CD4-positive, alpha-beta T cell treated with Interleukin-2 at 100 ng/mL for 4 hours (primary cell): ENCODE measurements around the gene ANO3.

Experiments used
- DNase-seq: peaks from one replicate; pipeline ENCODE4 v3.0.0-alpha.2; 2020; ENCODE audit warnings: low spot score

The ANO3 gene

DNA sequence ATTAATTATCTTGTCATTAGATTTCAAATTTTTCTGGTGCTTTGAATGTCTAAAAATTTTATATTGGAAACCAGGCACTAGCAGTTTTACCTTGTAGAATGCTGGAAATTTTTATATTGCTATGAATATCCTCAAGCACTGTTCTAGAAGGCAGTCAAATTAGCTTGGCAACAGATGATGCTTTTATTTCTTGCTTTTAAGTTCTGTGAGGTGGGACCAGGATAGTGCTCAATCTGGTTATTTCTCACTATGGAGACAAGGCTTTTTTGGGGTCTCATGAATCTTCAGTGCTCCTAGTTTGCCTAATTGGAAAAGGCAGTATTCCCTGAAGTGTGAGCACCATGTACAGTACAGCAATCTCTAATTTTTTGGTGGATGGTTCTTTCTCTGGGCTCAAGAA lies 27.1 kb downstream of the ANO3 start:
- no peak for DNase-seq

DNA sequence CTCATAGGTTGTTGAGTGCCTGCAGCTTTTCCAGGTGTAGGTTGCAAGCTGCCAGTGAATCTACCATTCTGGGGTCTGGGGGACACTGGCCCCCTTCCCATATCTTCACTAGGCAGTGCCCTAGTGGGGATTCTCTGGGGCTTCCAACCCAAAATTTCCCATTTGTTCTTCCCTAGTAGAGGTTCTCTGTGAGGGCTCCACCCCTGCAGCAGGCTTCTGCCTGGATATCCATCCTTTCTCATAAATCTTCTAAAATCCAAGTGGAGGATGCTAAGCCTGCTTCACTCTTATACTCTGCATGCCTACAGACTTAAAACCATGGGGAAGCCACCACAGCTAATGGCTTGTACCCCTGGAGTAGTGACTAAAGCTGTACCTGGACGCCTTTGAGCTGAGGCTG lies 33.4 kb downstream of the ANO3 start:
- no peak for DNase-seq

DNA sequence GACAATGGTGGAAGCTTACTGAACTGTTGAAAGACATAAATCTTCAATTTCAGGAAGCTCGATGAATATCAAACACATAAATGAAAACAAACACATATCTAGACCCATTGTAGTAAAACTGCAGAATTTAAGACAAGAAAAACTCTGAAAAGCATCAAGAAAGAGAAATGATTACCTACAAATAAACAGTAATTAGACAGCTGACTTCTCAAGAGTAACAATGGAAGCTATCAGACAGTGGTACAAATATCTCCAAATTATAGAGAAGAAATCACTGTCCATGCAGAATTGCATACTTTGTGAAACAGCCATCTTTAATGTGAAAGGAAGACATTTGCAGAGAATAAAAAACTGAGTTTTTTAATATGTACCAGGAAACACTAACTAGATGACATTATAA lies 45.7 kb downstream of the ANO3 start:
- no peak for DNase-seq

DNA sequence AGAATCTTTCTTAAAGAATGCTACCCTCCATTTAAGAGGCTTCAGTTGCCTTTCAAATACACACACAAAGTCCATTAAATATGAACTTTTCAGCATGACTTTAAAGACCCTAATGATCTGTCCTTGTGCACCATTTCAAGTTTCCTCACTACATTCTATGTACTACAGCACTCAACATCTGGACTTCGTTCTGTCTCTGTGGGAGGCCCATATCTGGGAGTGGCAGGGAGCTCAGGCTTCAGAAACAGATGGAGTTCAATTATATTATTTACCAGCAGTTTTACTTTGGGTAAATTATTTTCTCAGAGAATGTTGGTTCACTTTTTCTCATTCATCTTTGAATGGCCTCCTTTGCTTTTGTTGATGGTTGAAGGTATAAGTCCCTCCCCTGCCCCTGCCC lies 67.4 kb downstream of the ANO3 start:
- DNase-seq: no peak

DNA sequence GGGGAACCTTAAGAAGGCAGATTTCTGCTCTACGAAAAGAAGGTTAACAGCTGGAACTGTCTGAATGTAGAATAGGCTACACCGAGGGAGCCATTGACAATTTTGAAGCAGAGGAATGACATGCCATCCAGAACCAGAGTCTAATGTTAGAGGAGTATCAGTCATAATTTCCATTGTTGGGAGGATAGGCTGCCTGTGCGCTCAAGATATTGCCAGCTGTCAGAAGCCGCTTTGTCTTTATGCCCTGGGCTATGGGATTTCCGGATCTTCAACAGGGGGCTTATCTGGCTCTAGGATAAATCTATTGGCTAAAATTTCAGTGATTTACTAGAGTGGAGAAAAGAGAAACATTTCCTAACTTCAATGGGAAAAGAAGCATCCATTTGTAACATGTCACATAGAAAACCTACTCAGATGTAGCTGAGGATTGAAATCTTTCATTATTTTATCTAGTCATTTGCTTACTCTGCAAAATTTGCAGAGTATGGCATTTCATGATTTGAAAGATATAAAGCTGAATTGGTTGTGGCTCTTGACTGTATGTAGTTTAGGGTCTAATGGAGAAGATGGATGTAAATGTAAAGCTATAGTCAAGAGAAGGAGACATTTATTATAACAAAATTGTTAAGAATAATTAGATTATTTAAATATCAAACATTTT lies 78.9 kb downstream of the ANO3 start:
- DNase-seq: no peak

DNA sequence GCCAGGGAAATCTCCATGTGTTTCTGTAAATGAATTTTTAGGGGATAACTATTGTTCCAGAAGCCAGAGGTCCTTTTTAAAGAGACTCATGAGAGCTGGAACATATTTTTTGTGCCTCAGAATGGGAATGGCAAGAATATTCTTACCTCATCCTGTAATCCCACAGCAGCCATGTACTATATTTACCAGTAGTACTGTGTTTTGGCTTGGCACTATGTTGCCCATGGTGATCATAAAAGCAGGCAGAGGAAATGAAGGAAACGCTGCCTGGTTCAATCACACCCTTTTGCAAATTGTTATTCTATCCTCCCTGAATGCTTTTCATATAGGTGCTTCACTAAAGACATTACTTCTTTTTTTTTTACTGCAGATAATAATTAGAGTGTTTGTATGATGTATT lies 81.0 kb downstream of the ANO3 start:
- no peak for DNase-seq

DNA sequence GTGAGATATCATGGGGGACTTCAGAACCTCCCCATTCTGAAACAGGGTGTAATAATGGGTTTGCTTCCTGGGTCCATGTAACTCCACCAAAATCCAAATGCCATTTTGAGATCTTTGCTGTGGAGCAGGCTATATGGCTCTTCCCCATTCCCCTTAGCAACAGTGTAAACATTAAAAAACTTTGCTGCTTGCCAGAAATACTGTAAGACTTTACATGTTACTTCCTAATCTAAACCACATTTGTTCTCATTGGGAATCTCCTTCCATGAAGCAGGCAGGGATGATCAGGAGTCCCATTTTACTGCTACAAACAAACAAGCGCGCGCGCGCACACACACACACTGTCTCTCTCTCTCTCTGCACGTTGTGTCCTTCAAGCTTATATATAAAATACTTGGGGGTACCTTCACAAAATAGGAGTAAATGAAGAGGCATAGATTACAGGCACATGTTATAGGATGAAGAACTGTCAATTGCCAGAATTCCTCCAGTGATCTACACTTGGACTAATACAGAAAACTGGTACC lies 86.5 kb downstream of the ANO3 start:
- DNase-seq: no peak

DNA sequence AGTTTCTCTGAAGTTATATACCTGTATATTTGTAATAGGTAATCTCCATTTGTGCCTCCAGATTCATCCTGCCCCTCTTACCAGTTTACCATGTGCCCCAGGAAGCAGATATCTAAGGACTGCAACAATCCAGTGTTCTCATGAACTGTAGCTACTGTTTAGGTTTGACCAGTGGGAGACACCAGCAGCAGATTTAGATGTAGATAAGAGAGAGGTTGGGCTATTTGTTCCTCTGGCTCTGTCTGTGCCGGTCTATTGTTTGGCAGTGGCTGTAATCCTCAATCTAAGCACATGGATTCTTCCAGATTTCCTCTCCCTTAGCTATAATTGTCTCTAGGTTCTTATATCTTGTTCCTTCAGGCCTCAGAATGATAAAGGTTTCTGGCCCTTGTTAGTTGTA lies 88.4 kb downstream of the ANO3 start:
- DNase-seq: no peak

DNA sequence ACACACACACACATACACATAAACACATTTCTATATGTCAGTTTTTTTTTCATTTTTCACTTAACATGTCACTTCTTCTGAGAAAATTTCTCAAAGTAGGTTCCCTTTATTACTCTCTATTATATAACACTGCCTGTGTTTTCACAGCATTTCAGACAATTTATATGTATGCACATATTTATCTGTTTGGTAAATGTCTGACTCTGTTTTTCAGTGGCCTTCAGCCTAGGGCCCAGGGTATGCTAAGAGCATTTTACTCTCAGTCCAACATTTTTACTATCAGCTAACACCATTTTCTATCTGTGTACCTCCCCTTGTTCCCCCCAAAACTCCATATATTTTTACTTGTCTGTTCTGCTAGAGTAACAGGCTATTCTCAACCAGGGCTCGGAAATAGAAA lies 92.3 kb downstream of the ANO3 start:
- DNase-seq: no peak

DNA sequence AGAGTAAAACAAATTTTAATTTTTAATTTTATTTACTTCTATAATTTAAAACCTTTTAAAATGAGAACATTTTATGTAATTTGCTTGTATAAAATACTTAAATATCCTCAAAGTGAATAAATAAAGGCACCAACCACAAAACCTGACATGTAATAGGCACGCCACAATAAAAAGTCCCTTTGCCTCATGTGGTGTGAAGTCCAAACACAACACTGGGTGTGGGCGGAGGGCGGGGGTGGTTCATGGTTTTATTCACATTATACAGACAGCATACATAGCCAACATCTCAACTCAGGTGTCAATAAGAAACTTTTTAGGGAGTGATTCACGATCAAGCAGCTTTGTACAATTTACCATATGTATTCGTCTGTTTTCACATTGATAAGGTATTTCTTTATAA lies 107.9 kb downstream of the ANO3 start:
- no peak for DNase-seq

DNA sequence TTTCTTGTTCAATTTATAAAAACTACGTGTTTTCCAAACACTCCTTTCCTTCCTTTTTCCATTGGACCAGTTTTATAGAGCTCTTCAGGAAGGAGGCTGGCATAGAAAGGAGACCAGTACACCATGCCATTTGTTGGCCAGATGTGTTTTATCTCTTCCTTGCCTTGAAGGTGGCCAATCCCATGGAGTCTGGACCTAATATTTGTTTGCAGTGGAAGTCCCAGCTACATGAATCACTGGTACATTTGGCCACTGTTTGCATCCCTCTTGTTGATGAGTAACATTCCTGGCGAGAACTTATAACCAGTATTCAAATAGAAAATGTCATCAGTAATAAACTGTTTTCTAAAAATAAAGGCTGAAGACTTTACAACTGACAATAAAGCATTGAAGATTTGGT lies 110.2 kb downstream of the ANO3 start:
- DNase-seq: no peak

DNA sequence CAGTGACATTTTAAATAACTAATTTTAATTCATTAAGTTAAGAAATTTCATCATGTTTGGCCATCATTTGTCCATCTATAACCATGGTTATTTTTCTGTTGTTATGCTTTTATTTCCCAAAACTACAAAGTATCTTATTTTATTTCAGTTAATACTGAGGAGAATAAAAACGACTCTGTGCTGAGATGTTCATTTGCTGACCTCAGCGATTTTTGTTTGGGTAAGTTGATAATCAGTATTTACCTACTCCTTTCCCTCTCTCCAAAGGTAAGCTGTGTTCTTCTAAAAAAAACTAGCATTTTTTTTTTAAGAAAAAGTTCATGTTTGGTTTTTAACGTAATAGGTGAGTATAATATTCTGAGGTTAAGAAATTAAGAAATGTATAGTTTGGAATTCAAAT lies 111.7 kb downstream of the ANO3 start:
- DNase-seq: no peak

DNA sequence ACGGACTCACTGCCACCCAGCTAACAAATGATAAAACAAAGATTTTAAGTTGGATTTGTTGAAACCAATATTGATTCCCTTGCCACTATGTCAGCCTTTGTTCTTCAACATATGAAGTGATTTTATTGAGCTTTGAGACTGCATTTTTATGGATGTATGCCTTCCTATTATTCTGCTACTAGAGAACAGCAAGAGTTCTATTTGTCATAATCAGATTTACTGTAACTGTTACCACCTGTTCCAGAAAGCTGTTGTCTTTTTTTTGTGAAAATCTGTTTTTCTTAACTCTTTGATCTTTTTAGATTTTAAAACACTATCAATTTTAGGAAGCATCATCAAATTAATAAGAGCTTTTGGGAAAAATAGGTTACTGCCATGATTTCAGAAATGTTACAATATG lies 125.7 kb downstream of the ANO3 start:
- DNase-seq: no peak

DNA sequence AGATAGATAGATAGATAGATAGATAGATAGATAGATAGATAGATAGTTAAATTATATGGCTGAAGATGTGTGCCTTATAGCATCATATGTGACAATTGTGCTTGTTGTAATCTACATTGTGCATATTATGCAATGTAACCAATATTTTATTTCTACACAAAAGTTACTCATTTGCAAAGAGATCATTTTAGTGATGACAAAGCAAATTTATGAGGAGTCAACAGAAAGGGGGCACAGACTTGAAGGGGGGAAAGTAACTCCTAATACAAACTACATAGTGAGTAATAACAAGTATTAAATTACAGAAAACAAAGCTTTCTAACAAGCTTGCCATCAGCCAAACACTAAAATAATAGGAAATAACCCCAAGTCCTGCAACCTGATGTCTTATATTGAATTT lies 133.3 kb downstream of the ANO3 start:
- DNase-seq: no peak

DNA sequence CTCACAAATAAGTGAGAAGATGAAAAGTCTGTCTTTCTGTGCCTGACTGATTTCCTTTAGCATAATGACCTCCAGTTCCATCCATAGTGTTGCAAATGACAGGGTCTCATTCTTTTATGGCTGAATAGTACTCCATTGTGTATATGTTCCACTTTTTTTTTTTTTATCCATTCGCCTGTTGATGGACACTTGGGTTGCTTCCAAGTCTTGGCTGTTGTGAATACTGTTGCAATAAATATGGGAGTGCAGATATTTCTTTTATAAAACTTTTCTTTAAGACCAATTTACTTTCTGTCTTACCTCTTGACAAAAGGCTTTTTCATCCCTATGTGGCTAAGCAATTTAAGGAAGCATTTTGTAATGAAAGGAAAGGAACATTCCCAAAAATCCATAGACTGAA lies 135.6 kb downstream of the ANO3 start:
- DNase-seq: no peak

DNA sequence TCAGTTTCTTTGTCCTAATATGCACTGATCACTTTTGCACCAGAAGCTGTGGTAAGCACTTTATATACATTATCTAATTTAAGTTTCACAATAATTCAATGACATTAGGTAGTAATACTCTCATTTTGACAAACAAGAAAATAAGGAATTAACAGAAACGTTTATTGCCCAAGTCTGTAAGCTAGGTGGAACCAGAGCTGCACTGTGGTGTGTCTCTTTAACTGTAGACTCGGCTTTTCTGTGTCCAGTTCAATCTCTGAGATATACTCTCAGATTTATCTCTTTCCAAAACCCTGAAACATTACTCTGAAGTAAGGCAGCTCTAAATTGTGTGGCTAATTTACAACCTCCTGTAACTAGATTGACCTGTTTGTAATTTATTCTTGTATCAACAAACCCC lies 139.1 kb downstream of the ANO3 start:
- no peak for DNase-seq

DNA sequence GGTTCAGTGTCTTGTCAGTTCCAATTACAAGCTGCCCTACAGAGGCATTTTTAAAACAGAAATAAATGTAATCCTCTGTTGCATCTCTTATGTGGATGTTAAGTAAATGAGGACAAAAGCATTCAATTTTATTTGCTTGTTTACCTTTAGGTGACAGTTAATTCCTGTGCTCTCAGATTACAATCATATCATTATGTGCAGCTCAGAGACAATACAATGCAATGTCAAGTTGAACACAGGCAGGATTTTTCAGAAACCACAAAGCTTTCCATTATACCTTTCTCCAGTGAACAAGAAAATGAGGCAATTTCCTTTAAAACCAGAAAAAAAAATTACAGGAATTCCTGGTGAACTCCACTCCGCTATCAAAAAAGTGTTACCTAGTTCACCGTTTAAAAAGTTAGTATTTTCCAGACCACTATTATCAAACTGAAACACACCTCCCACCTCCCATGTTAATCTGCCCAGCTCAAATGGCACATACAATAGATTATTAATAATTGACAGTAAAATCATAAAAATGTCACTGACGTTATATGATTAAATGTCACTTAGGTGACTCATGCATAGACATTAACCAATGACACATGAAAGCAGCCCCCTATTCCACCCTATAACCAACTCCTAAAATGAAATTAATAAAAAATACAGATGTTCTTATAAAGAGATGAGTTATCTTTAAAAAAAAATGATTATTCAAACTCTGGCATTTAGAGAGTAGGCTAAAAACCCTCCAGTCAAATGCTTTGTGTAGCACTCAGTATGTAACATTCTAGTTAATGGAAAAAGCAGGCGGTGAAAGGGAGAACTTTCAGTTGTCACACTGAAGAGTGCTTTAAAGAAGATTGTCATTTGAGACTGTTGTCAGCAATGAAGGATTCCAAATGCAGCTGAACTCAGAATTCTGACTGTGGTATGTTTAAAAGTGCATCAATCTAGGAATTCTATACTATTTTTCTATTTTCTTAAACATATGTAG lies 141.6 kb downstream of the ANO3 start:
- no peak for DNase-seq

DNA sequence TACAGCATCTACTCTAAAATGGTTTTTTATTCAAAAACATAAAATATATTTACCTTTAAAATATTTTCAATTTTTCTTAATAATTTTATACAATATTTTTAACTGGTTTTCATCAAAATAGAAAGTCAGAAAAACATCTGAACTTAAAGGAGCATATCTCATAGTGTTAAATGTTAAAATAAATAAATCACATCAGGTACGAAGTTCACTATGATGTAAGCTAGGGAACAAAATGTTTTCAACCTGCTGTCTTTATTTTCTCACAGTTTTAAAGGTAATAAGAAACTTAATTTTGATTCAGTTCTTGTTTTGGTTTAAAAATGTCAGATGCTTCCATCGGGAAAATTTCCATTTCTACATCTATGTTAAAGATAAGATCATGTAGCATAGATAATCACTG lies 142.5 kb downstream of the ANO3 start:
- DNase-seq: no peak

DNA sequence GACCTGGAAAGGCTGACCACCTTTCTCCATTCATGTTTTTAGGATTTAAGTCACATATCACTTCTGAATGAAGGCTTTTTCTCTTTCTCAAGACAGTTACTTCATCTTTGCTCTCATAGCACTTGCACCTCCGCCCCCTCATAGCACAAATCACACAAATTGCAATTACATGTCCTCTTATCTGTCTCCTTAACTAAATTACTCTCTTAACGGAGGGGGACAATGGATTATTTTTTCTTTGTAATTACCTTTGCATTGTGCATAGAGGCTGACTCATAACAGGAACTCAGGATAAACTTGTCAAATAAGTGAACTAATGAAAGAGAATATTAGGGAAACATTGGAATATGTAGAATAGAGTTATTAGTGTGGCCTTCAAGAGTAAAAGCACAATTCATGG lies 145.5 kb downstream of the ANO3 start:
- no peak for DNase-seq

DNA sequence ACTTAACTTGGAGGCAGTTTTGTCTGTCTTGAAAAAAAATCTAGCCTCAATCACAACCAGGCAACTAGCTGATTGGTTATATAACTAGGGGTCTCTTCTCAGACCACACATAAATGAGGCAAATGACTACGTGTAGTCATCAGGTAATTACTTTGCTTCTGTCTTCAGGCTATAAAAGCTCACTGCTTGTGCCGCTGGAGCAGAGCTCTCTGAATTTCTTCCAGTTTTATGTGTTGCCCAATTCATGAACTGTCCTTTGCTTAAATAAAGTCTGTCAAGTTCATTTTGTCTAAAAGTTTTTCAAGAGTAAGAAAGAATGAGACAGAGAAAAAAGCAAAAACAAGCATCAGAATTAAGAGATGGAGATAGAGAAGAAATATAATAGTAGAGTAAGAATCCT lies 146.8 kb downstream of the ANO3 start:
- DNase-seq: no peak

DNA sequence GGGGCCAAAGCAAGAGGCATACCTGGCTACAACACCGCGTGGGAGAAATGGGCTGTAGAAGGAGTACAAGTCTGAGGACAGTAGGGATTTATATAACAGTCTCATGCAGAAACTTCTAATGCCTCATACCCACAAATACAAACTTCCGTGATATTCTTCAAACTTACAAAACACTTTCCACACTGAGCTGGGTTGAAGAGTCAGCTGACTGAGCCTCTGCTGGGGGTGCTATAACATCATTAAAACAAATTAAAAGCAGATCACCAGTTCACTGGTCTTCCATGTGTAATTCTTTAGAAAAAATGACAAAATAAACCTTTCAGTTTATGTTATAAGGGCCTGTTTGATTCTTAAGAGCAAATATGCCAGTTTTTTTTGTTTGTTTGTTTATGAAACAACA lies 148.1 kb downstream of the ANO3 start:
- DNase-seq: no peak

DNA sequence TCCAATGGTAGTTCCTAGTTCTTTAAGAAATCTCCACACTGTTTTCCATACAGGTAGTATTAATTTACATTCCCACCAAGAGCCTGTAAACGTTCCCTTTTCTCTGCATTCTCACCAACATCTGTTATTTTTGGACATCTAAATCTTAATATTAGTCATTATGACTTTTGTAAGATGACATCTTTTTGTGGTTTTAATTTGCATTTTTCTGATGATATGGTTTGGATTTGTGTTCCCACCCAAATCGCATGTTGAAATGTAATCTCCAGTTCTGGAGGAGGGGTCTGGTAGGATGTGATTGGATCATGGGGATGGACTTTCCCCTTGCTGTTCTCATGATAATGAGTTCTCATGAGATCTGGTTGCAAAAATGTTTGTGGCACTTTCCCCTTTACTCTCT lies 151.2 kb downstream of the ANO3 start:
- DNase-seq: no peak

DNA sequence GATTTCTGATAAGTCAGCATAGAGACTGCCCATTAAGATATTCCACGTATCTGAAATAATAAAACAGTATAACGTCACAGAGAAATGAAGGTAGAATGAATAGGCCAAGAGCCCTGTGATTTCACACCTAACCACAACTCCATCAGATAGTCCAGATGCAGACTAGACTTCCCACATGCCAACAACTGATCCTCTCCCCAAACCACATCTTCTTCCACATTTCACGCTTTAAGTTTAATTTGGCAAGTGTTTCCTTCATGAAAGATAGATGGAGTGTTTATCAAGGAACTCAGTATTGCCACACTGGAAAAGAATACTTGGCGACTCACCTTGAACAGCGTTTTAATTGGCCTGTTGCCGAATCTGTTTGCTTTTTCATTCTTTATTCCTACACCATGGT lies 158.6 kb downstream of the ANO3 start:
- no peak for DNase-seq
